Ishikawa (cell line): ENCODE measurements around the gene CDV3.

ENCODE experiments used
- CEBPB ChIP-seq: IDR thresholded peaks from 2 replicates; pipeline ENCODE4 v1.6.1; 2012
- CREB1 ChIP-seq: IDR thresholded peaks from 2 replicates; pipeline ENCODE4 v1.6.1; 2012; ENCODE audit warnings: low read depth
- EGR1 ChIP-seq: IDR thresholded peaks from 2 replicates; pipeline ENCODE4 v1.6.1; 2012
- EP300 ChIP-seq: IDR thresholded peaks from 2 replicates; pipeline ENCODE4 v1.6.1; 2012; ENCODE audit warnings: borderline replicate concordance
- FOXM1 ChIP-seq: IDR thresholded peaks from 2 replicates; pipeline ENCODE4 v1.6.1; 2012; ENCODE audit warnings: low read depth, borderline replicate concordance
- RAD21 ChIP-seq: IDR thresholded peaks from 2 replicates; pipeline ENCODE4 v1.6.1; 2012; ENCODE audit warnings: low read depth
- TAF1 ChIP-seq: IDR thresholded peaks from 2 replicates; pipeline ENCODE4 v1.6.1; 2012; ENCODE audit warnings: low read depth, mild to moderate bottlenecking
- YY1 ChIP-seq: IDR thresholded peaks from 2 replicates; pipeline ENCODE4 v1.6.1; 2012; ENCODE audit warnings: low read depth
- ZBTB7A ChIP-seq: IDR thresholded peaks from 2 replicates; pipeline ENCODE4 v1.6.1; 2012; ENCODE audit warnings: low read depth
- TF ChIP-seq, protein P1 (sequence below): IDR thresholded peaks from 2 replicates; pipeline ENCODE4 v1.6.1; 2012
- TF ChIP-seq, protein P2 (sequence below): IDR thresholded peaks from 2 replicates; pipeline ENCODE4 v1.6.1; 2012
- TF ChIP-seq, protein P3 (sequence below): IDR thresholded peaks from 2 replicates; pipeline ENCODE4 v1.6.1; 2012; ENCODE audit warnings: low read depth, mild to moderate bottlenecking

DNA sequence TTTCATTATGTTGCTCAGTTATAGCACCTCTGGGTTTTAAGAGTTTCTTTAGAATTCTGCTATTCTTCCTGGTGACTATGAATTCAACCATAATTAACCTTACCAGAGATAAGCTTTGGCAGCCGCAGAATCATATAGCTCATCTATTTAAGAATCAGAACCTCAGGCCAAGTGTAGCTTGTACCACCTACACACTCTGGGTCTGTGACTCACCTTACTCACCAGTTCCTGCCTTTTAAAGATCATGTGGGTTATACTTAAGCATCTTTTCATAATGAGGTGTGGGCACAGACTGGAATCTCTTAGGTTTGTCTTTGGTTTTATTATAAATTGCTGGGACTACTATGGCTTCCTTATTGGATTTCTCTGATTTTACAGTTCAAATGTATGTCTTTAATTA, 21.9 kb downstream of the CDV3 start:
- TF ChIP-seq, protein P1, sequence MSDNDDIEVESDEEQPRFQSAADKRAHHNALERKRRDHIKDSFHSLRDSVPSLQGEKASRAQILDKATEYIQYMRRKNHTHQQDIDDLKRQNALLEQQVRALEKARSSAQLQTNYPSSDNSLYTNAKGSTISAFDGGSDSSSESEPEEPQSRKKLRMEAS, result no peak
- TF ChIP-seq EP300, result no peak
- no peak for TF ChIP-seq EGR1
- TF ChIP-seq, protein P2, sequence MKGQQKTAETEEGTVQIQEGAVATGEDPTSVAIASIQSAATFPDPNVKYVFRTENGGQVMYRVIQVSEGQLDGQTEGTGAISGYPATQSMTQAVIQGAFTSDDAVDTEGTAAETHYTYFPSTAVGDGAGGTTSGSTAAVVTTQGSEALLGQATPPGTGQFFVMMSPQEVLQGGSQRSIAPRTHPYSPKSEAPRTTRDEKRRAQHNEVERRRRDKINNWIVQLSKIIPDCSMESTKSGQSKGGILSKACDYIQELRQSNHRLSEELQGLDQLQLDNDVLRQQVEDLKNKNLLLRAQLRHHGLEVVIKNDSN, result no peak
- no peak for TF ChIP-seq TAF1
- no peak for TF ChIP-seq FOXM1
- TF ChIP-seq, protein P3, sequence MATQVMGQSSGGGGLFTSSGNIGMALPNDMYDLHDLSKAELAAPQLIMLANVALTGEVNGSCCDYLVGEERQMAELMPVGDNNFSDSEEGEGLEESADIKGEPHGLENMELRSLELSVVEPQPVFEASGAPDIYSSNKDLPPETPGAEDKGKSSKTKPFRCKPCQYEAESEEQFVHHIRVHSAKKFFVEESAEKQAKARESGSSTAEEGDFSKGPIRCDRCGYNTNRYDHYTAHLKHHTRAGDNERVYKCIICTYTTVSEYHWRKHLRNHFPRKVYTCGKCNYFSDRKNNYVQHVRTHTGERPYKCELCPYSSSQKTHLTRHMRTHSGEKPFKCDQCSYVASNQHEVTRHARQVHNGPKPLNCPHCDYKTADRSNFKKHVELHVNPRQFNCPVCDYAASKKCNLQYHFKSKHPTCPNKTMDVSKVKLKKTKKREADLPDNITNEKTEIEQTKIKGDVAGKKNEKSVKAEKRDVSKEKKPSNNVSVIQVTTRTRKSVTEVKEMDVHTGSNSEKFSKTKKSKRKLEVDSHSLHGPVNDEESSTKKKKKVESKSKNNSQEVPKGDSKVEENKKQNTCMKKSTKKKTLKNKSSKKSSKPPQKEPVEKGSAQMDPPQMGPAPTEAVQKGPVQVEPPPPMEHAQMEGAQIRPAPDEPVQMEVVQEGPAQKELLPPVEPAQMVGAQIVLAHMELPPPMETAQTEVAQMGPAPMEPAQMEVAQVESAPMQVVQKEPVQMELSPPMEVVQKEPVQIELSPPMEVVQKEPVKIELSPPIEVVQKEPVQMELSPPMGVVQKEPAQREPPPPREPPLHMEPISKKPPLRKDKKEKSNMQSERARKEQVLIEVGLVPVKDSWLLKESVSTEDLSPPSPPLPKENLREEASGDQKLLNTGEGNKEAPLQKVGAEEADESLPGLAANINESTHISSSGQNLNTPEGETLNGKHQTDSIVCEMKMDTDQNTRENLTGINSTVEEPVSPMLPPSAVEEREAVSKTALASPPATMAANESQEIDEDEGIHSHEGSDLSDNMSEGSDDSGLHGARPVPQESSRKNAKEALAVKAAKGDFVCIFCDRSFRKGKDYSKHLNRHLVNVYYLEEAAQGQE, result no peak
- TF ChIP-seq CEBPB, result no peak
- TF ChIP-seq CREB1, result no peak
- TF ChIP-seq YY1, result no peak
- TF ChIP-seq ZBTB7A, result no peak
- TF ChIP-seq RAD21, result no peak
